Activated CD4-positive, alpha-beta memory T cell treated with anti-CD3 and anti-CD28 coated beads, Interleukin-2, amount 10 ng/mL, durations not matched to agents 7 days and 5 days (primary cell): ENCODE results near the gene AHCYL1. TPM values are rescaled to one million over a fixed set of nuclear protein-coding genes. Genes with fewer than 3 reads are reported as not detected.

Experiments
- CTCF ChIA-PET: fragments of 350-600 bp; sonication (Branson Sonifier 250); formaldehyde crosslinking; loops from one replicate; lab custom pipeline; 2021; ENCODE audit warnings: antibody characterized with exemption, inconsistent platforms; lab: Charles Lee
- POLR2A ChIA-PET: fragments of 350-600 bp; sonication (Branson Sonifier 250); formaldehyde crosslinking; loops from one replicate; lab custom pipeline; 2021; ENCODE audit warnings: antibody characterized with exemption; lab: Charles Lee
- DNase-seq: peaks from one replicate; pipeline ENCODE4 v3.0.0-alpha.2; 2020
- H3K27ac Mint-ChIP-seq: one replicate; pipeline ENCODE4 v1.8.0; 2021; ENCODE audit warnings: mild to moderate bottlenecking, mixed read lengths
- H3K27me3 Mint-ChIP-seq: one replicate; pipeline ENCODE4 v1.8.0; 2021; ENCODE audit warnings: mixed read lengths
- H3K36me3 Mint-ChIP-seq: one replicate; pipeline ENCODE4 v1.8.0; 2021; ENCODE audit warnings: low read depth, mixed read lengths
- H3K4me1 Mint-ChIP-seq: one replicate; pipeline ENCODE4 v1.8.0; 2021; ENCODE audit warnings: mixed read lengths
- H3K4me3 Mint-ChIP-seq: one replicate; pipeline ENCODE4 v1.8.0; 2021; ENCODE audit warnings: mild to moderate bottlenecking, mixed read lengths
- H3K9me3 Mint-ChIP-seq: one replicate; pipeline ENCODE4 v1.8.0; 2021; ENCODE audit warnings: mixed read lengths
- total RNA-seq, 2 experiments: library from RNA; stranded (reverse); gene quantifications; one replicate each; pipeline ENCODE4 v1.2.3, GENCODE V29; 2021

The AHCYL1 gene
- total RNA-seq, 2 experiments from 2014 or later = 56.5 to 57.0 TPM

- POLR2A ChIA-PET = interaction anchor here (1.2 kb wide), 1 partner anchor 10 kb away, joined by 3 read pairs; no protein-coding TSS in a partner anchor
- Mint-ChIP-seq H3K27ac (no peak overlapping the region), H3K36me3 (no peaks in the 10 kb centered on the region), H3K4me3 (no peak overlapping the region), H3K9me3 (no peaks in the 10 kb centered on the region), H3K27me3 (no peaks in the 10 kb centered on the region), H3K4me1 (peaks cover 62% of the 10 kb centered on the region)
- DNase-seq = no peak
- CTCF ChIA-PET = interaction anchor here (1.0 to 1.7 kb wide), 2 partner anchors 28 to 48 kb away, joined by 4 to 5 read pairs; partner anchors contain the start of gene AHCYL1
Observed at GRCh38 chr1:110032327-110032726, 47.8 kb downstream of the AHCYL1 start.

- ChIA-PET CTCF (interaction anchor here (1.7 kb wide), 1 partner anchor 27 kb away, joined by 5 read pairs; no protein-coding TSS in a partner anchor), POLR2A (interaction anchor here (1.2 kb wide), 1 partner anchor 11 kb away, joined by 3 read pairs; no protein-coding TSS in a partner anchor)
- Mint-ChIP-seq H3K9me3 (no peaks in the 10 kb centered on the region), H3K4me3 (peak overlapping the region; percentile 90), H3K27me3 (no peaks in the 10 kb centered on the region), H3K36me3 (peaks cover 5% of the 10 kb centered on the region), H3K27ac (peak overlapping the region; percentile 74), H3K4me1 (peaks cover 62% of the 10 kb centered on the region)
- DNase-seq = no peak
Observed at GRCh38 chr1:110033421-110033820, 48.9 kb downstream of the AHCYL1 start.

GRCh38 chr1:110034040-110034450, 49.5 kb downstream of the AHCYL1 start:
- peaks cover 62% of the 10 kb centered on the region for H3K4me1 Mint-ChIP-seq
- ChIA-PET POLR2A (interaction anchor here (1.0 to 2.5 kb wide), 15 partner anchors 9 to 488 kb away, joined by 3 to 19 read pairs (median 6); partner anchors contain the start of genes AHCYL1, AMPD2, GNAI3 and GNAT2), CTCF (interaction anchor here (0.6 to 3.3 kb wide), 16 partner anchors 11 to 502 kb away, joined by 3 to 18 read pairs (median 4); partner anchors contain the start of genes AHCYL1 and RBM15)
- no peaks in the 10 kb centered on the region for H3K9me3 Mint-ChIP-seq
- peak overlapping the region; percentile 90 for H3K4me3 Mint-ChIP-seq
- H3K36me3 Mint-ChIP-seq = peaks cover 11% of the 10 kb centered on the region
- no peak for DNase-seq
- H3K27me3 Mint-ChIP-seq = no peaks in the 10 kb centered on the region
- H3K27ac Mint-ChIP-seq = peak overlapping the region; percentile 74

GRCh38 chr1:110034451-110035235, 50.1 kb downstream of the AHCYL1 start, which contains the start of gene STRIP1:
Gene STRIP1, plus strand, starts transcription at chr1:110034624. Its CDS starts 14 bp downstream, at chr1:110034638.
- Mint-ChIP-seq H3K9me3 (no peaks in the 10 kb centered on the region), H3K36me3 (peaks cover 17% of the 10 kb centered on the region), H3K27me3 (no peaks in the 10 kb centered on the region), H3K4me1 (peaks cover 62% of the 10 kb centered on the region), H3K4me3 (peak within 1 kb of the TSS; percentile 90), H3K27ac (peak within 1 kb of the TSS; percentile 74)
- DNase-seq = peak; percentile 95
- ChIA-PET CTCF (interaction anchor here (0.6 to 3.3 kb wide), 17 partner anchors 10 to 503 kb away, joined by 3 to 18 read pairs (median 4); partner anchors contain the start of genes AHCYL1 and RBM15), POLR2A (interaction anchor here (0.7 to 2.5 kb wide), 22 partner anchors 10 to 551 kb away, joined by 3 to 19 read pairs (median 4); partner anchors contain the start of genes AHCYL1, AMPD2, ATXN7L2 and GNAI3)

GRCh38 chr1:110035236-110035752, 50.7 kb downstream of the AHCYL1 start:
- Mint-ChIP-seq H3K36me3 (peaks cover 21% of the 10 kb centered on the region), H3K9me3 (no peaks in the 10 kb centered on the region), H3K4me1 (peaks cover 60% of the 10 kb centered on the region), H3K27ac (peak overlapping the region; percentile 61), H3K27me3 (no peaks in the 10 kb centered on the region), H3K4me3 (peak overlapping the region; percentile 88)
- no peak for DNase-seq
- POLR2A ChIA-PET = interaction anchor here (0.7 to 2.5 kb wide), 20 partner anchors 10 to 551 kb away, joined by 3 to 19 read pairs (median 4); partner anchors contain the start of genes AHCYL1, ATXN7L2, GNAI3 and GSTM4
- CTCF ChIA-PET = interaction anchor here (0.8 to 3.3 kb wide), 13 partner anchors 10 to 461 kb away, joined by 3 to 18 read pairs (median 6); partner anchors contain the start of genes AHCYL1 and RBM15

- Mint-ChIP-seq H3K36me3 (peaks cover 46% of the 10 kb centered on the region), H3K4me1 (peaks cover 34% of the 10 kb centered on the region), H3K4me3 (no peak overlapping the region), H3K27ac (no peak overlapping the region), H3K9me3 (no peaks in the 10 kb centered on the region), H3K27me3 (no peaks in the 10 kb centered on the region)
- no peak for DNase-seq
- POLR2A ChIA-PET = no interaction called here
- CTCF ChIA-PET = interaction anchor here (2.2 to 3.7 kb wide), 2 partner anchors 9 to 22 kb away, joined by 6 to 14 read pairs; no protein-coding TSS in a partner anchor
Observed at GRCh38 chr1:110038271-110038670, 53.7 kb downstream of the AHCYL1 start.

GRCh38 chr1:110039641-110040040, 55.1 kb downstream of the AHCYL1 start:
- Mint-ChIP-seq H3K36me3 (peaks cover 53% of the 10 kb centered on the region), H3K9me3 (no peaks in the 10 kb centered on the region), H3K27ac (no peak overlapping the region), H3K4me3 (no peak overlapping the region), H3K4me1 (peaks cover 22% of the 10 kb centered on the region), H3K27me3 (no peaks in the 10 kb centered on the region)
- no peak for DNase-seq
- ChIA-PET CTCF (interaction anchor here (0.7 to 3.7 kb wide), 2 partner anchors 11 to 21 kb away, joined by 4 to 14 read pairs; no protein-coding TSS in a partner anchor), POLR2A (interaction anchor here (1.6 kb wide), 1 partner anchor 18 kb away, joined by 3 read pairs; no protein-coding TSS in a partner anchor)

- Mint-ChIP-seq H3K36me3 (peaks cover 62% of the 10 kb centered on the region), H3K4me3 (no peak overlapping the region), H3K27ac (no peak overlapping the region), H3K9me3 (no peaks in the 10 kb centered on the region), H3K27me3 (no peaks in the 10 kb centered on the region), H3K4me1 (peaks cover 17% of the 10 kb centered on the region)
- DNase-seq = no peak
- POLR2A ChIA-PET = interaction anchor here (1.6 kb wide), 1 partner anchor 18 kb away, joined by 3 read pairs; no protein-coding TSS in a partner anchor
- CTCF ChIA-PET = interaction anchor here (3.7 kb wide), 1 partner anchor 20 kb away, joined by 14 read pairs; no protein-coding TSS in a partner anchor
Observed at GRCh38 chr1:110040548-110040947, 56.0 kb downstream of the AHCYL1 start.

GRCh38 chr1:110043016-110043415, 58.5 kb downstream of the AHCYL1 start:
- H3K27me3 Mint-ChIP-seq = no peaks in the 10 kb centered on the region
- peaks cover 76% of the 10 kb centered on the region for H3K36me3 Mint-ChIP-seq
- POLR2A ChIA-PET = interaction anchor here (0.6 to 0.9 kb wide), 2 partner anchors 17 to 482 kb away, joined by 3 to 6 read pairs; no protein-coding TSS in a partner anchor
- DNase-seq = no peak
- CTCF ChIA-PET = no interaction called here
- H3K27ac Mint-ChIP-seq = no peak overlapping the region
- peaks cover 3% of the 10 kb centered on the region for H3K4me1 Mint-ChIP-seq
- H3K9me3 Mint-ChIP-seq = no peaks in the 10 kb centered on the region
- no peak overlapping the region for H3K4me3 Mint-ChIP-seq

- ChIA-PET POLR2A (interaction anchor here (0.6 kb wide), 1 partner anchor 13 kb away, joined by 3 read pairs; no protein-coding TSS in a partner anchor), CTCF (interaction anchor here (1.3 kb wide), 1 partner anchor 18 kb away, joined by 3 read pairs; no protein-coding TSS in a partner anchor)
- Mint-ChIP-seq H3K4me3 (no peak overlapping the region), H3K27ac (no peak overlapping the region), H3K27me3 (no peaks in the 10 kb centered on the region), H3K4me1 (no peaks in the 10 kb centered on the region), H3K9me3 (no peaks in the 10 kb centered on the region), H3K36me3 (peaks cover 59% of the 10 kb centered on the region)
- DNase-seq = no peak
Observed at GRCh38 chr1:110047463-110047862, 62.9 kb downstream of the AHCYL1 start.

GRCh38 chr1:110048240-110048639, 63.7 kb downstream of the AHCYL1 start:
- no peaks in the 10 kb centered on the region for H3K27me3 Mint-ChIP-seq
- DNase-seq = no peak
- no peak overlapping the region for H3K4me3 Mint-ChIP-seq
- ChIA-PET POLR2A (no interaction called here), CTCF (interaction anchor here (1.3 kb wide), 1 partner anchor 19 kb away, joined by 3 read pairs; no protein-coding TSS in a partner anchor)
- peaks cover 60% of the 10 kb centered on the region for H3K36me3 Mint-ChIP-seq
- no peak overlapping the region for H3K27ac Mint-ChIP-seq
- H3K4me1 Mint-ChIP-seq = no peaks in the 10 kb centered on the region
- no peaks in the 10 kb centered on the region for H3K9me3 Mint-ChIP-seq

- no peak for DNase-seq
- Mint-ChIP-seq H3K4me1 (no peaks in the 10 kb centered on the region), H3K4me3 (no peak overlapping the region), H3K27me3 (no peaks in the 10 kb centered on the region), H3K9me3 (no peaks in the 10 kb centered on the region), H3K36me3 (peaks cover 62% of the 10 kb centered on the region), H3K27ac (no peak overlapping the region)
- POLR2A ChIA-PET = no interaction called here
- CTCF ChIA-PET = no interaction called here
Observed at GRCh38 chr1:110048923-110049601, 64.5 kb downstream of the AHCYL1 start.
